Measurements from ENCODE around the gene ZNF683.
"Not testable (repeated sequence)": the region's sequence is repeated elsewhere in the genome, so short reads cannot be mapped to it uniquely, and the experiment has no call there.

The ZNF683 gene

GRCh38 chr1:26372611-26373010, at the start of gene ZNF683:
Gene ZNF683 (minus strand): TSS chr1:26372750. CDS start chr1:26368571, 4,179 bp downstream.
- H3K4me3 ChIP-seq (ENCODE audit: low read depth, low read length); in situ Hi-C loops (cut with HindIII; ENCODE audit: low sequenced_read_pairs): not testable (repeated sequence)

DNA sequence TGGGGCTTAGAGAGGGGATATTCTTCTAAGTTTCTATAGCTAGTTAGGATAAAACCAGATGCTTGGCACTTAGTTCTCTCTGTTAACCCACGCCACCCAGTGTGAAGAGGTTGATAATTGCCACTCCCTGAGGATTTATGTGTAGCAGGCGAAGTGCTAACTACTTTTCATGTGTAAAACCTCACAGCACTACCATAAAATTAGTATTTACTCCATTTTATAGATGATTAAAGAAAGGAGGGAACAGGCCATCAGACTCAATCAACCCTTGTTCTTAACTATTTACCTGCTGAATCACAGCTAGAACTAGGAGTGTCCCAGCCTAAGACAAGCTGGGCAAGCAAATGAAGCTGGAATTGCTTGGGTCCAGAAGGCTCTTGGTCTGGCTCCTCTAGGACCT, 46.9 kb upstream of the ZNF683 start:
- H3K4me3 ChIP-seq (ENCODE audit: low read depth, low read length) = no peak overlapping the region
- DNase-seq (ENCODE audit: low read depth) = no peak
- TF ChIP-seq, protein P1, sequence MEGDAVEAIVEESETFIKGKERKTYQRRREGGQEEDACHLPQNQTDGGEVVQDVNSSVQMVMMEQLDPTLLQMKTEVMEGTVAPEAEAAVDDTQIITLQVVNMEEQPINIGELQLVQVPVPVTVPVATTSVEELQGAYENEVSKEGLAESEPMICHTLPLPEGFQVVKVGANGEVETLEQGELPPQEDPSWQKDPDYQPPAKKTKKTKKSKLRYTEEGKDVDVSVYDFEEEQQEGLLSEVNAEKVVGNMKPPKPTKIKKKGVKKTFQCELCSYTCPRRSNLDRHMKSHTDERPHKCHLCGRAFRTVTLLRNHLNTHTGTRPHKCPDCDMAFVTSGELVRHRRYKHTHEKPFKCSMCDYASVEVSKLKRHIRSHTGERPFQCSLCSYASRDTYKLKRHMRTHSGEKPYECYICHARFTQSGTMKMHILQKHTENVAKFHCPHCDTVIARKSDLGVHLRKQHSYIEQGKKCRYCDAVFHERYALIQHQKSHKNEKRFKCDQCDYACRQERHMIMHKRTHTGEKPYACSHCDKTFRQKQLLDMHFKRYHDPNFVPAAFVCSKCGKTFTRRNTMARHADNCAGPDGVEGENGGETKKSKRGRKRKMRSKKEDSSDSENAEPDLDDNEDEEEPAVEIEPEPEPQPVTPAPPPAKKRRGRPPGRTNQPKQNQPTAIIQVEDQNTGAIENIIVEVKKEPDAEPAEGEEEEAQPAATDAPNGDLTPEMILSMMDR (IDR thresholded peaks at IDR 0.05; ENCODE audit: low read depth, low read length, missing control alignments) = no peak
- in situ Hi-C loops (cut with HindIII; ENCODE audit: low sequenced_read_pairs) = no loop called here

More at GRCh38 chr1:26372611-26373010, at the start of gene ZNF683:
- DNase-seq (ENCODE audit: low read depth) = not testable (repeated sequence)

GRCh38 chr1:26418865-26419349, 46.4 kb upstream of the ZNF683 start:
- H3K4me3 ChIP-seq (ENCODE audit: low read depth, low read length) = no peak overlapping the region
- TF ChIP-seq, protein P1 (IDR thresholded peaks at IDR 0.05; ENCODE audit: low read depth, low read length, missing control alignments) = no peak
- no peak for DNase-seq (ENCODE audit: low read depth)
- in situ Hi-C loops (cut with HindIII; ENCODE audit: low sequenced_read_pairs) = no loop called here

DNA sequence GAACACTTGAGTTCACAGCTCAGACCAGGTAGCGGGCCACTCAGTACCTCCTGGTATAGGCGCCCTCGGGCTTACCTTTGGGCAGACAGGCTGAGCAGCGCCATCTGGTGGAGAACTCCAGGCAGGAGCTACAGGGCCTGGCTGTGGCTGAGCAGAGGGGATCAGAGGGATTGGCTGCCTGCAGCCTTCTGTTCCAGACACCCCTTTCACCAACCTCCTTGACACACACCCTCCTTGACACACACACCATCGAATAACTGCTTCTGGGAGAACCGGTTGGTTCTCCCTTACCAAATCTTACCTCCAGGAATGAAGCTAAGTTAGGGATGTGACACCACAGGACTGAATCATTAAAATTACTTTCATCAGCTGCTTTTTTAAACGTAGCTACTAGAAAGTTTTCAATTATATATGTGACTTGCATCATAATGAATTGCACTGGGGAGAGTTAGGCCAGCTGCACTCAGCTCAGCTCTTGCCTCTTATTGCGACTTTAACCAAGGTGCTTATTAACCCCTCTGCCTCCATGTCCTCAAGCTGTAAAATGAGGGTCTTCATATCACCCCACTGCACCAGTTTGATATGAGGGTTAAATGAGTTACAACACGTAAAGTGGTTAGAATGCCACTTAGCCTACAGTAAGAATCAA, 44.7 kb upstream of the ZNF683 start:
- TF ChIP-seq, protein P1 (IDR thresholded peaks at IDR 0.05; ENCODE audit: low read depth, low read length, missing control alignments) = peak; percentile 92
- in situ Hi-C loops (cut with HindIII; ENCODE audit: low sequenced_read_pairs) = no loop called here
- no peak overlapping the region for H3K4me3 ChIP-seq (ENCODE audit: low read depth, low read length)
- peak; percentile 32 for DNase-seq (ENCODE audit: low read depth)

- in situ Hi-C loops (cut with HindIII; ENCODE audit: low sequenced_read_pairs) = no loop called here
- no peak for DNase-seq (ENCODE audit: low read depth)
- no peak overlapping the region for H3K4me3 ChIP-seq (ENCODE audit: low read depth, low read length)
- TF ChIP-seq, protein P1 (IDR thresholded peaks at IDR 0.05; ENCODE audit: low read depth, low read length, missing control alignments) = no peak
Observed at GRCh38 chr1:26413031-26413430, 40.5 kb upstream of the ZNF683 start.

GRCh38 chr1:26412180-26412840, 39.8 kb upstream of the ZNF683 start:
- DNase-seq (ENCODE audit: low read depth) = no peak
- in situ Hi-C loops (cut with HindIII; ENCODE audit: low sequenced_read_pairs) = no loop called here
- TF ChIP-seq, protein P1 (IDR thresholded peaks at IDR 0.05; ENCODE audit: low read depth, low read length, missing control alignments) = no peak
- no peak overlapping the region for H3K4me3 ChIP-seq (ENCODE audit: low read depth, low read length)

- TF ChIP-seq, protein P1 (IDR thresholded peaks at IDR 0.05; ENCODE audit: low read depth, low read length, missing control alignments) = no peak
- no peak for DNase-seq (ENCODE audit: low read depth)
- no peak overlapping the region for H3K4me3 ChIP-seq (ENCODE audit: low read depth, low read length)
- in situ Hi-C loops (cut with HindIII; ENCODE audit: low sequenced_read_pairs) = no loop called here
Observed at GRCh38 chr1:26411624-26412074, 39.1 kb upstream of the ZNF683 start.

All from astrocyte of the cerebellum (primary cell).